Astrocyte (in vitro differentiated cells and primary cell): ENCODE results near the gene HIKESHI. TPM values are rescaled to one million over a fixed set of nuclear protein-coding genes. Genes with fewer than 3 reads are reported as not detected.

ENCODE experiments used
- DNase-seq: peaks from one replicate; pipeline ENCODE4 v3.0.0-alpha.2; 2010; ENCODE audit warnings: low read depth
- FAIRE-seq: peaks from 2 replicates; lab custom pipeline; 2011; peaks lifted over from hg19 to GRCh38; lab: Jason Lieb, UNC
- H2AFZ ChIP-seq: 2 replicates; pipeline ENCODE4 v1.6.0; 2012; ENCODE audit warnings: low read depth, low read length, inconsistent platforms
- H3K27ac ChIP-seq: 2 replicates; pipeline ENCODE4 v1.5.1; 2011; ENCODE audit warnings: low read depth, low read length, inconsistent platforms
- H3K27me3 ChIP-seq: 2 replicates; pipeline ENCODE4 v1.6.0; 2011; ENCODE audit warnings: low read length, inconsistent platforms; ENCODE audit not compliant: insufficient read depth
- H3K36me3 ChIP-seq: 2 replicates; pipeline ENCODE4 v1.5.1; 2011; ENCODE audit warnings: low read length, inconsistent platforms; ENCODE audit not compliant: insufficient read depth
- H3K4me1 ChIP-seq: 2 replicates; pipeline ENCODE4 v1.5.1; 2011; ENCODE audit warnings: low read length, inconsistent platforms; ENCODE audit not compliant: insufficient read depth
- H3K4me2 ChIP-seq: 2 replicates; pipeline ENCODE4 v1.6.0; 2012; ENCODE audit warnings: low read length, inconsistent platforms
- H3K4me3 ChIP-seq: 2 replicates; pipeline ENCODE4 v1.5.1; 2011; ENCODE audit warnings: low read depth, mild to moderate bottlenecking, low read length, inconsistent platforms; ENCODE audit not compliant: insufficient read depth
- H3K79me2 ChIP-seq: 2 replicates; pipeline ENCODE4 v1.6.0; 2012; ENCODE audit warnings: mild to moderate bottlenecking, low read length, inconsistent platforms; ENCODE audit not compliant: insufficient read depth
- H3K9ac ChIP-seq: 2 replicates; pipeline ENCODE4 v1.6.0; 2012; ENCODE audit warnings: mild to moderate bottlenecking, low read length, inconsistent platforms
- H3K9me3 ChIP-seq: 2 replicates; pipeline ENCODE4 v1.5.1; 2012; ENCODE audit warnings: low read depth, mild to moderate bottlenecking, low read length, inconsistent platforms; ENCODE audit not compliant: insufficient read depth
- H4K20me1 ChIP-seq: 2 replicates; pipeline ENCODE4 v1.6.0; 2012; ENCODE audit warnings: low read length, inconsistent platforms; ENCODE audit not compliant: insufficient read depth
- H3K27ac Mint-ChIP-seq: one replicate; pipeline ENCODE4 v1.8.0; 2021; ENCODE audit warnings: mild to moderate bottlenecking, mixed read lengths; ENCODE audit not compliant: unreplicated experiment
- H3K27me3 Mint-ChIP-seq: one replicate; pipeline ENCODE4 v1.8.0; 2021; ENCODE audit warnings: low read depth, mixed read lengths; ENCODE audit not compliant: unreplicated experiment
- H3K36me3 Mint-ChIP-seq: one replicate; pipeline ENCODE4 v1.8.0; 2021; ENCODE audit warnings: low read depth, mixed read lengths; ENCODE audit not compliant: unreplicated experiment
- H3K4me1 Mint-ChIP-seq: one replicate; pipeline ENCODE4 v1.8.0; 2021; ENCODE audit warnings: low read depth, mixed read lengths; ENCODE audit not compliant: unreplicated experiment
- H3K4me3 Mint-ChIP-seq: one replicate; pipeline ENCODE4 v1.8.0; 2021; ENCODE audit warnings: mild to moderate bottlenecking, moderate library complexity, mixed read lengths; ENCODE audit not compliant: unreplicated experiment
- H3K9me3 Mint-ChIP-seq: one replicate; pipeline ENCODE4 v1.8.0; 2021; ENCODE audit warnings: mild to moderate bottlenecking, mixed read lengths; ENCODE audit not compliant: unreplicated experiment
- CTCF ChIP-seq: IDR thresholded peaks from 2 replicates; pipeline ENCODE4 v1.5.1; 2011; ENCODE audit warnings: low read depth, mild to moderate bottlenecking, inconsistent platforms, low read length, moderate library complexity; ENCODE audit not compliant: insufficient read depth
- EZH2 ChIP-seq: IDR thresholded peaks from 2 replicates; pipeline ENCODE4 v1.6.1; 2012; ENCODE audit warnings: mild to moderate bottlenecking, low read length, inconsistent platforms; ENCODE audit not compliant: insufficient read depth
- total RNA-seq: library from RNA; stranded (reverse); gene quantifications from 2 replicates; pipeline ENCODE4 v1.2.1, GENCODE V29; 2021

Gene HIKESHI
- total RNA-seq, 1 donor from 2014 or later, result 42.3 TPM

GRCh38 chr11:86274999-86275398 lies 27.0 kb upstream of the HIKESHI start:
- no peak for FAIRE-seq
- no peaks in the 10 kb centered on the region for H3K4me1 ChIP-seq
- H3K36me3 ChIP-seq, result peaks cover 15% of the 10 kb centered on the region
- H3K79me2 ChIP-seq, result peaks cover 39% of the 10 kb centered on the region
- H3K4me2 ChIP-seq, result no peak overlapping the region
- Mint-ChIP-seq H3K4me3 (no peak overlapping the region), H3K4me1 (no peaks in the 10 kb centered on the region), H3K27me3 (no peaks in the 10 kb centered on the region), H3K27ac (no peak overlapping the region), H3K9me3 (no peaks in the 10 kb centered on the region), H3K36me3 (peaks cover 4% of the 10 kb centered on the region)
- no peaks in the 10 kb centered on the region for H3K27me3 ChIP-seq
- no peak for TF ChIP-seq CTCF
- no peak for TF ChIP-seq EZH2
- no peak for DNase-seq
- no peak overlapping the region for H3K9ac ChIP-seq
- H3K4me3 ChIP-seq, result no peak overlapping the region
- no peaks in the 10 kb centered on the region for H3K9me3 ChIP-seq
- H4K20me1 ChIP-seq, result peaks cover 9% of the 10 kb centered on the region
- no peak overlapping the region for H2AFZ ChIP-seq
- H3K27ac ChIP-seq, result no peak overlapping the region

GRCh38 chr11:86275493-86276370 lies 26.3 kb upstream of the HIKESHI start:
- Histone ChIP-seq H2AFZ (no peak overlapping the region), H3K27me3 (no peaks in the 10 kb centered on the region), H3K36me3 (peaks cover 15% of the 10 kb centered on the region), H3K4me2 (no peak overlapping the region), H3K27ac (no peak overlapping the region), H3K9me3 (no peaks in the 10 kb centered on the region), H3K9ac (no peak overlapping the region), H3K4me3 (no peak overlapping the region), H3K4me1 (no peaks in the 10 kb centered on the region), H3K79me2 (peaks cover 37% of the 10 kb centered on the region), H4K20me1 (peaks cover 9% of the 10 kb centered on the region)
- DNase-seq, result no peak
- H3K27ac Mint-ChIP-seq, result no peak overlapping the region
- H3K4me3 Mint-ChIP-seq, result no peak overlapping the region
- peaks cover 4% of the 10 kb centered on the region for H3K36me3 Mint-ChIP-seq
- no peaks in the 10 kb centered on the region for H3K4me1 Mint-ChIP-seq
- no peaks in the 10 kb centered on the region for H3K27me3 Mint-ChIP-seq
- no peaks in the 10 kb centered on the region for H3K9me3 Mint-ChIP-seq
- FAIRE-seq, result no peak
- no peak for TF ChIP-seq CTCF

GRCh38 chr11:86277741-86278140 lies 24.3 kb upstream of the HIKESHI start:
- no peak overlapping the region for H3K4me2 ChIP-seq
- H3K4me3 Mint-ChIP-seq, result no peak overlapping the region
- no peak overlapping the region for H3K4me3 ChIP-seq
- peaks cover 26% of the 10 kb centered on the region for H3K79me2 ChIP-seq
- H3K4me1 ChIP-seq, result no peaks in the 10 kb centered on the region
- H3K27ac Mint-ChIP-seq, result no peak overlapping the region
- no peak overlapping the region for H2AFZ ChIP-seq
- no peak for FAIRE-seq
- H3K27ac ChIP-seq, result no peak overlapping the region
- H3K9me3 Mint-ChIP-seq, result no peaks in the 10 kb centered on the region
- H3K36me3 ChIP-seq, result peaks cover 15% of the 10 kb centered on the region
- H3K9me3 ChIP-seq, result no peaks in the 10 kb centered on the region
- H3K9ac ChIP-seq, result no peak overlapping the region
- peaks cover 9% of the 10 kb centered on the region for H4K20me1 ChIP-seq
- no peaks in the 10 kb centered on the region for H3K4me1 Mint-ChIP-seq
- DNase-seq, result no peak
- H3K27me3 Mint-ChIP-seq, result no peaks in the 10 kb centered on the region
- H3K27me3 ChIP-seq, result no peaks in the 10 kb centered on the region
- H3K36me3 Mint-ChIP-seq, result peaks cover 4% of the 10 kb centered on the region
- TF ChIP-seq EZH2 (no peak), CTCF (no peak)
